Activated CD4-positive, alpha-beta memory T cell treated with anti-CD3 and anti-CD28 coated beads, Interleukin-2, amount 10 ng/mL, durations not matched to agents 7 days and 5 days (primary cell): ENCODE measurements around the gene PSTPIP2. TPM values are rescaled to one million over a fixed set of nuclear protein-coding genes. Genes with fewer than 3 reads are reported as not detected.
A peak's percentile ranks its signal among the peaks of the same experiment; 100 is the strongest.

Experiments
- CTCF ChIA-PET: fragments of 350-600 bp; sonication (Branson Sonifier 250); formaldehyde crosslinking; loops from one replicate; lab custom pipeline; 2021; ENCODE audit warnings: antibody characterized with exemption, inconsistent platforms; lab: Charles Lee
- POLR2A ChIA-PET: fragments of 350-600 bp; sonication (Branson Sonifier 250); formaldehyde crosslinking; loops from one replicate; lab custom pipeline; 2021; ENCODE audit warnings: antibody characterized with exemption; lab: Charles Lee
- DNase-seq: peaks from one replicate; pipeline ENCODE4 v3.0.0-alpha.2; 2020
- H3K27ac Mint-ChIP-seq: one replicate; pipeline ENCODE4 v1.8.0; 2021; ENCODE audit warnings: mild to moderate bottlenecking, mixed read lengths
- H3K27me3 Mint-ChIP-seq: one replicate; pipeline ENCODE4 v1.8.0; 2021; ENCODE audit warnings: mixed read lengths
- H3K36me3 Mint-ChIP-seq: one replicate; pipeline ENCODE4 v1.8.0; 2021; ENCODE audit warnings: low read depth, mixed read lengths
- H3K4me1 Mint-ChIP-seq: one replicate; pipeline ENCODE4 v1.8.0; 2021; ENCODE audit warnings: mixed read lengths
- H3K4me3 Mint-ChIP-seq: one replicate; pipeline ENCODE4 v1.8.0; 2021; ENCODE audit warnings: mild to moderate bottlenecking, mixed read lengths
- H3K9me3 Mint-ChIP-seq: one replicate; pipeline ENCODE4 v1.8.0; 2021; ENCODE audit warnings: mixed read lengths
- total RNA-seq, 2 experiments: library from RNA; stranded (reverse); gene quantifications; one replicate each; pipeline ENCODE4 v1.2.3, GENCODE V29; 2021

PSTPIP2 gene
- total RNA-seq, 2 experiments from 2014 or later: 7.9 to 8.3 TPM

DNA sequence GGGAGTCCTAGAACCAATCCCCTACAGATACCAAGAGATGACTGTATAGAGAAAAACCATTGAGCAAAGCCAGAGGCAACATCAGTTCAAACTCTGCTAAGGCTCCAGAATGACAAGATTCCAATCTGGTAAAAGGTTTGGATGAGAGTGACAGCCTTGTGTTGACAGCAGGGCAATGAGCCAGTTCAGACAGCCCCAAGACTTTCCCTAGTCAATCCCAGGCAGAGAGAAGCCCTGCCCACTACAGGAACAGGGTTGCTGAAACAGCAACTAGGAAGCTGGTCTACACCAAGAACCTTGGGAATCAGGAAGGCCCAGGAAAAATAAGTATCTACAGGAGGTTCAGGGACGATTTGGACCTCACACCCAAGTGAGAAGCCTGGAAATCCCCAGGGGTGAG is 3.3 kb downstream of the PSTPIP2 start:
- CTCF ChIA-PET: no interaction called here
- H3K4me3 Mint-ChIP-seq: no peak overlapping the region

DNA sequence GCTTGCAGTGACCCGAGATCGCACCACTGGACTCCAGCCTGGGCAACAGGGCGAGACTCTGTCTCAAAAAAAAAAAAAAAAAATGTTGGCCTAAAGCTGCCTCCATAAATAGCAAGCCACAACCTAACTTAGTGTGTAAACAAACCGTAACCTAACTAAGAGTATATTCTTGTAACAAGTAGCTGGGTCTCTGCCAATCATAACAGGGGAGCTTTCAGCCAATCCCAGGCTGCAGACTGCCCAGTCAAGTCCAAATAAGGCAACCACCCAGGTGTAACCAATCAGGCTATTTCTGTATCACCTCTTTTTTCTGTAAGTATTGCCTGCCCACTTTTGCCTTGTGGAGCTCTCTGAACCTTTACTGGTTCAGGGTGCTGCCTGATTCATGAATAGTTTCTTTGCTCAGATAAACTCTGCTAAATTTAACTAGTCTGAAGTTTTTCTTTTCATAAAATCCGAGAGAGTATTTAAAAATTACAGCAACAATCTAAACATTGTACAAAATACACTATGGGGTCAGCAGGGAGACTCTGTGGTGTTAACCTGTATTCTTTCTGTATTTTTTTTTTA is 4.5 kb downstream of the PSTPIP2 start:
- no peak overlapping the region for H3K4me3 Mint-ChIP-seq
- ChIA-PET CTCF (interaction anchor here (0.6 to 1.4 kb wide), 3 partner anchors 94 to 402 kb away, joined by 3 to 5 read pairs (median 3); partner anchors contain the start of gene SLC14A1), POLR2A (no interaction called here)
- peaks cover 30% of the 10 kb centered on the region for H3K4me1 Mint-ChIP-seq
- H3K27me3 Mint-ChIP-seq: peaks cover 2% of the 10 kb centered on the region
- H3K27ac Mint-ChIP-seq: no peak overlapping the region
- DNase-seq: no peak
- no peaks in the 10 kb centered on the region for H3K9me3 Mint-ChIP-seq
- H3K36me3 Mint-ChIP-seq: no peaks in the 10 kb centered on the region

More for the DNA sequence above, 3.3 kb downstream of the PSTPIP2 start:
- Mint-ChIP-seq H3K36me3 (no peaks in the 10 kb centered on the region), H3K27me3 (peaks cover 5% of the 10 kb centered on the region), H3K27ac (no peak overlapping the region), H3K4me1 (peaks cover 33% of the 10 kb centered on the region), H3K9me3 (no peaks in the 10 kb centered on the region)
- POLR2A ChIA-PET: interaction anchor here (0.9 to 1.4 kb wide), 2 partner anchors 13 to 106 kb away, joined by 3 to 5 read pairs; no protein-coding TSS in a partner anchor
- no peak for DNase-seq

DNA sequence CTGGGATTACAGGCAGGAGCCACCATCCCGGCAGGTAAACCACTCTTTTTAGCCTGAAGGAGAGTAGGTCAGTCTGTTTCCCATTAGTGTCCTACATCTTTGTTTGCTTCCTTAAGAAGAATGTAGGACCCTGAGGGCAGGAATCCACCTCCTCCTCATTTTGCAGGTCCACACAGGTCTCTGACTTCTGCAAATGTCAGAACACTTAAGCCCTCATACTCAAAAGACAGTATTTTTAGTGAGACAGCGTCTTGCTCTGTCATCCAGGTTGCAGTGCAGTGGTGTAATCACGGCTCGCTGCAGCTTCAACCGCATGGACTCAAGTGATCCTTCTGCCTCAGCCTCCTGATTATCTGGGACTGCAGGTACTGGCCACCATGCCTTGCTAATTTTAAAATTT is 9.3 kb downstream of the PSTPIP2 start:
- Mint-ChIP-seq H3K4me3 (no peak overlapping the region), H3K27ac (no peak overlapping the region), H3K4me1 (peaks cover 6% of the 10 kb centered on the region), H3K36me3 (no peaks in the 10 kb centered on the region), H3K27me3 (no peaks in the 10 kb centered on the region), H3K9me3 (no peaks in the 10 kb centered on the region)
- ChIA-PET CTCF (no interaction called here), POLR2A (no interaction called here)
- no peak for DNase-seq

DNA sequence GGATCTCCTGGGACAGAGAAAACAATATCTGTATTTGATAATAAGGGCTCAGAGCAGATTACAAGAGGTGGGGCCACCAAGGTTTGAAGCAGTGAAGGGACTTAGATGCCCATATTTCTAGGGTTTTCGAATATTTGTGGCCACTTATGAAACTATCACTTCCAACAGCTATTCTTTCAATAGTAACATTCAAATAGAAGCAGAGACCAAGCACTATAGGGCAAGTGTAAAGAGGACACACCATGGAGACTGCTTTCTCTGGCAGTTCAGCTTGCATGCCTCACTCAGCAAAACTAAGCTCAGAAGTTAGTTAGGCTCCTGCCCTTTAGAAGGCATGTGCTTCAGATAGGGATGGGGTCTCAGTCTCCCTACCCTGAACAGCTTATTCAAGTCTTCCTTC is 10.3 kb downstream of the PSTPIP2 start:
- H3K36me3 Mint-ChIP-seq: no peaks in the 10 kb centered on the region

DNA sequence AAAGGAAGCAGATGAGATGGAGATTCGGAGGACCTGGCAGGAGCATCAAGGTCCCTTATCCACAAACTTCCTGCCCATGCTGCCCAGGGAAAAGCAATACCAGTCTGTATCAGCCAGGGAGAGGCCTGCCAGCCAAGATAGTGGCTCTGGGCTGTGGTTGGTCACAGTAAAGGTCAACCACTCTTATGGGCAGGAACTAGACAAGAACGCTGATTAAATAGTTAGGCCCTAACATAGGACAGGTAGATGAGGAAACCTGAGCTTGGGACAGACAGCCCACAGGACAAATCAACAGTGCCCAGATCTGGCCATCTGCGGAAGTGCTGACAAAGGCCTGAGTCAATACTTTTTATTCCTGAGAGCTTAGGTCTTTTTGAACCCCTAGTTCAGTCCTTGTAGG is 10.7 kb downstream of the PSTPIP2 start:
- DNase-seq: no peak
- Mint-ChIP-seq H3K9me3 (no peaks in the 10 kb centered on the region), H3K4me3 (no peak overlapping the region), H3K27ac (no peak overlapping the region), H3K36me3 (no peaks in the 10 kb centered on the region), H3K27me3 (no peaks in the 10 kb centered on the region), H3K4me1 (peaks cover 5% of the 10 kb centered on the region)
- POLR2A ChIA-PET: no interaction called here
- CTCF ChIA-PET: interaction anchor here (0.6 to 2.6 kb wide), 3 partner anchors 12 to 407 kb away, joined by 3 to 11 read pairs (median 5); partner anchors contain the start of gene PSTPIP2

More for the DNA sequence above, 10.3 kb downstream of the PSTPIP2 start:
- no peak overlapping the region for H3K4me3 Mint-ChIP-seq
- ChIA-PET POLR2A (no interaction called here), CTCF (interaction anchor here (0.6 to 2.6 kb wide), 2 partner anchors 11 to 408 kb away, joined by 5 to 11 read pairs; partner anchors contain the start of gene PSTPIP2)
- no peak overlapping the region for H3K27ac Mint-ChIP-seq
- DNase-seq: no peak
- no peaks in the 10 kb centered on the region for H3K27me3 Mint-ChIP-seq
- no peaks in the 10 kb centered on the region for H3K9me3 Mint-ChIP-seq
- H3K4me1 Mint-ChIP-seq: peaks cover 4% of the 10 kb centered on the region

DNA sequence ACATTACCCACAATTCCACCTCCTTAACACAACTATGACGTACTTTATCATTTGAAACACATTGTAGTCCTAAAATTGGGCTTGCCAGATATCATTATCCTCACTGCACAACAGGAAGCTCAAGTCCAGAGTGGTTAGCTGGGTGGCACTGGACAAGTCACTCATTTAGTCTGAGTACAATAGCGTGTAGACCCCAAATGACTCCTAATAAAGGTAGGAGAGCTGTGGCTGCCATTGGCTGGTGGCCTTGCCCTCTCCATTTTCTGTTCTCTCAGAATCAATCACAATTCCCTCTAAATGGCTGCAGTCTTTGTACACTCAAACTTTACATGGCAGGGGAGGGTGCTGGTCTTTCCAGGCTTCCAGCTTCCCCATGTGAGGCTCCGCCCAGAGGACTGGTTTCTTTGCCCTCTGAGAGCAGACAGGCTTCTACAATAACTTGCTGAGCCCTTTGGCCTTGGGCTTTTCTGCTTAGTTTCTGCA is 11.7 kb downstream of the PSTPIP2 start:
- H3K27ac Mint-ChIP-seq: no peak overlapping the region
- no peaks in the 10 kb centered on the region for H3K36me3 Mint-ChIP-seq
- ChIA-PET POLR2A (no interaction called here), CTCF (interaction anchor here (0.7 to 2.6 kb wide), 3 partner anchors 13 to 46 kb away, joined by 3 to 11 read pairs (median 3); partner anchors contain the start of gene PSTPIP2)
- no peak for DNase-seq
- H3K4me3 Mint-ChIP-seq: no peak overlapping the region
- no peaks in the 10 kb centered on the region for H3K9me3 Mint-ChIP-seq
- peaks cover 15% of the 10 kb centered on the region for H3K4me1 Mint-ChIP-seq
- no peaks in the 10 kb centered on the region for H3K27me3 Mint-ChIP-seq

DNA sequence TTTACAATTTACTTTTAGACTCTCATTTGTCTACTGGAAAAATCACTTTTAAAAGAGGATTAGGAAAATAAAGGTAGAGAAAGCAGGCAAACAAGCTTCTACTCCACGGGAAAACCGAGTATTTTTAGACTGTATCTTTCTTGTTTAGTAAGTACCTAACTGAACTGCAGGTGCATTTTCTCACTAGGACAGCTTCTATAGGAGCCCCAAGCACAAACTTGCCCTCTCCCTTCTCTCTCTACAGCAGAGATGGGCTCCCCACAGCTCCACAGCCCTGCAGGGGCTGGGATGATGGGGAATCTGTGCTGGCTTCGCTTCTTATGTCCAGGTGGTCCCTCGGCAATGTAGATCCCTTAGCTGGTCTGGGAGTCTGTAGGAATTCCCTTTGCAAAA is 16.2 kb downstream of the PSTPIP2 start:
- CTCF ChIA-PET: interaction anchor here (0.9 to 2.0 kb wide), 5 partner anchors 9 to 81 kb away, joined by 3 to 15 read pairs (median 3); no protein-coding TSS in a partner anchor
- H3K9me3 Mint-ChIP-seq: no peaks in the 10 kb centered on the region
- DNase-seq: no peak
- no peak overlapping the region for H3K4me3 Mint-ChIP-seq
- POLR2A ChIA-PET: interaction anchor here (0.9 to 3.5 kb wide), 5 partner anchors 13 to 58 kb away, joined by 3 to 30 read pairs (median 5); partner anchors contain the start of gene PSTPIP2
- H3K36me3 Mint-ChIP-seq: no peaks in the 10 kb centered on the region
- H3K27me3 Mint-ChIP-seq: no peaks in the 10 kb centered on the region
- H3K27ac Mint-ChIP-seq: peak overlapping the region; percentile 65
- H3K4me1 Mint-ChIP-seq: peaks cover 40% of the 10 kb centered on the region

DNA sequence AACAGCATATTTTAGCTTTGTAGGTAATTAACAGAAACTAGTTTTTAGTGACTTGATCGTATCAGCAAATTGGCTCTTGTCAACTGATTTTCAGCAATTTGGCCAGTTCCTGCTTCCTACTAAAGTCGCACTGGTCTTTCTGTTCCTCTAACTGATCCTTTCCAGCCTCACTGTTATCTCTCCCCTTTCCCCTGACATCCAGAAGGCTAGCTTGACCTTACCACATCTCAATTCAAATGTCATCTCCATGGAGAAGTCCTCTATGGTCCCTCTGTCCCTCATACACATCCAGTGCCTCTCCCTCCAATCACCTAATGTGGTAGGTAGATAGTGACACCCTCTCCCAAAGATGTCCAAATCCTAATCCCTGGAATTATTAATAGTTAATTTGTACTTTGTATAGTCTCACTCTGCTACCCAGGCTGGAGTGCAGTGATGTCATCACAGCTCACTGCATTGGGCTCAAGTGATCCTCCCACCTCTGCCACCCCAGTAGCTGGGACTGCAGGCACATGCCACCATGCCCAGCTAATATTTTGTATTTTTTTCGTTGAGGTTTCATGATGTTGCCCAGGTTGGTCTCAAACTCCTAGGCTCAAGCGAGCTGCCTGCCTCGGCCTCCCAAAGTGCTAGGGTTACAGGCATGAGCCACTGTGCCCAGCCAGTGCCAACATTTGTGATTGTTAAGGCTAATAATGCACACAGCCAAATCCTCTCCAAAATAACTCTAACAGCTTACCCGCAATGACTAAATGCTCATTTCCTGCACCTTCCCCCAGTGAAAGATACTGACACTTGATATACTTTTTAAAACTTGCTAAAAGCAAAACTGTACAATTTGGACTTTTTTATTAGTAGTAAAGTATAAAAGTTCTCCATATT is 16.9 kb downstream of the PSTPIP2 start:
- H3K27me3 Mint-ChIP-seq: no peaks in the 10 kb centered on the region
- peak; percentile 29 for DNase-seq
- peaks cover 40% of the 10 kb centered on the region for H3K4me1 Mint-ChIP-seq
- H3K36me3 Mint-ChIP-seq: no peaks in the 10 kb centered on the region
- no peaks in the 10 kb centered on the region for H3K9me3 Mint-ChIP-seq
- ChIA-PET CTCF (interaction anchor here (0.6 to 2.0 kb wide), 7 partner anchors 10 to 389 kb away, joined by 3 to 15 read pairs (median 4); partner anchors contain the start of gene PSTPIP2), POLR2A (interaction anchor here (0.7 to 3.5 kb wide), 6 partner anchors 9 to 58 kb away, joined by 3 to 30 read pairs (median 4); partner anchors contain the start of gene PSTPIP2)
- H3K27ac Mint-ChIP-seq: peak overlapping the region; percentile 65
- H3K4me3 Mint-ChIP-seq: peak overlapping the region; percentile 3

DNA sequence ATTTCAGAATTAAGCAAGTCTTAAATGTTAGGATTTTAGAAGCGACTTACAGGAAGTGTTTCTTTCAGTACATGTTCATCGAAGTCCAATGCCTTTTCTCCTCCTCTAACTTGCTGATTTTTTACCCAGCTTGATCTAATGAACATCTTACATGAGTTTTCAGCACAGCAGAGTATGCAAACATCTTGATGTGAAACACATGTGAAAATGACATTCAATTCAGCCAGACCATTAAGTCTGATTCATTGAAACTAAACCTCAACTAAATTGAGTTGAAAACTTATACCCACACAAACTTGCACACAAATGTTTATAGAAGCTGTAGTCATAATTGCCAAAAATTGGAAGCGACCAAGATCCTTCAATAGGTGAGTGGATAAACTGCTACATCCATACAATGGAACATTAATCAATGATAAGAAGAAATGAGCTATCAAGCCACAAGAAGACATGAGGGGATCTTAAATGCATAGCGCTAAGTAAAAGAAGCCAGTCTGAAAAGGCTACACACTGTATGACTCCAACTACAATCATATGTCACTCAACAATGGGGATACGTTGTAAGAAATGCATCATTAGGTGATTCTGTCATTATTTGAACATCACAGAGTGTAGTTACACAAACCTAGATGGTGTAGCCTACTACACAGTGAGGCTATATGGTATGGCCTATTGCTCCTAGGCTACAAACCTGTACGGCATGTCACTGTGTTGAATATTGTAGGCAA is 18.5 kb downstream of the PSTPIP2 start:
- no peak overlapping the region for H3K27ac Mint-ChIP-seq
- H3K4me3 Mint-ChIP-seq: no peak overlapping the region

DNA sequence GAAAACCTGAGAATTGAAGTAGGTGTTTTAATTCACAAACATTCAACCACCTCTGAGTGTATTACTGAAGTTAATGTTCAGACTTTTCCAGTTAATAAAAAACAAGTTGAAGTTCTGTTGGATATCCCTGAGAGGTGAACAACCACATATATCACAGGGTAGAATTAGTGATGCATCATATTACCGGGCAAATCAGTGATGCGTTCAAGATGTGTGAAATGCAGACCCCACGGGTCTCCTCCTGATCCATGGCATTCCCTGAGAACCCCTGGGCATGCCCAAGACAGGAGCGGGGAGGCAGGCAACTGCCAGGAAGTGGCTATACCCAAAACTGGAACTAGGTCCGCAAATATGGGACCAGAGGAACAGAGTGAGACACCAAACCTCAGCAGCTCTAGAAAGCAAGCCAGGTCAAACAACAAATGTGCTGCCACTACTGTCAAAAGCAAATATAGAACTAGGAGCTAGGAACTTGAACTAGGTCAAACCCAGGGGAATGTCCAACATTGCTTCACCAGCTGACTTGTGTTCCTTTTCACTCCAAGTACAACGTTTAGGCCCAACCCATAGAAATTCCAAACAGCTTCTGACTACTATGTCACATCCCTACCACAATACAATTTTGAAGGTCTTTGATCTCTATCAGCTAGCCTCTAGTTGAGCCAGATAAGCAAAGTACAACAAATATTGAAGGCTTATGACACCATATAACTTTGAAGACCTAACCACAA is 20.2 kb downstream of the PSTPIP2 start:
- CTCF ChIA-PET: interaction anchor here (1.5 kb wide), 1 partner anchor 22 kb away, joined by 5 read pairs; no protein-coding TSS in a partner anchor

More for the DNA sequence above, 18.5 kb downstream of the PSTPIP2 start:
- ChIA-PET POLR2A (interaction anchor here (3.5 kb wide), 1 partner anchor 19 kb away, joined by 30 read pairs; the partner anchor contains the start of gene PSTPIP2), CTCF (interaction anchor here (0.7 to 1.3 kb wide), 2 partner anchors 18 to 20 kb away, joined by 3 to 5 read pairs; partner anchors contain the start of gene PSTPIP2)
- Mint-ChIP-seq H3K27me3 (no peaks in the 10 kb centered on the region), H3K9me3 (no peaks in the 10 kb centered on the region), H3K4me1 (peaks cover 40% of the 10 kb centered on the region), H3K36me3 (no peaks in the 10 kb centered on the region)
- DNase-seq: no peak

DNA sequence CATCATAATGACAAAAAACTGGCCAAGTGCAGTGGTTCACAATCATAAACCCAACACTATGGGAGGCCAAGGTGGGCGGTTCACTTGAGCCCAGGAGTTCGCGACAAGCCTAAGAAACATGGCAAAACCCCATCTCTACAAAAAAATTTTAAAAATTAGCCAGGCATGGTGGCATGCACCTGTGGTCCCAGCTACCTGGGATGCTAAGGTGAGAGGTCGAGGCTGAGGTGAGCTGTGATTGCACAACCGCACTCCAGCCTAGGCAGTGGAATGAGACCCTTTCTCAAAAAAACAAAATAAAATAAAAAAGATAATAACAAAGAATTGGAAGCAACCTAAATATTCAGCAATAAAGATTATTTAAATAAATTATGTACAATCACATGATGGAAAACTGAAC is 21.8 kb downstream of the PSTPIP2 start:
- H3K4me3 Mint-ChIP-seq: no peak overlapping the region
- H3K27me3 Mint-ChIP-seq: no peaks in the 10 kb centered on the region
- H3K9me3 Mint-ChIP-seq: no peaks in the 10 kb centered on the region
- H3K27ac Mint-ChIP-seq: no peak overlapping the region
- H3K4me1 Mint-ChIP-seq: peaks cover 28% of the 10 kb centered on the region
- DNase-seq: no peak
- ChIA-PET POLR2A (no interaction called here), CTCF (no interaction called here)
- H3K36me3 Mint-ChIP-seq: no peaks in the 10 kb centered on the region

More for the DNA sequence above, 20.2 kb downstream of the PSTPIP2 start:
- Mint-ChIP-seq H3K27me3 (no peaks in the 10 kb centered on the region), H3K36me3 (no peaks in the 10 kb centered on the region), H3K4me1 (peaks cover 40% of the 10 kb centered on the region), H3K9me3 (no peaks in the 10 kb centered on the region), H3K4me3 (no peak overlapping the region), H3K27ac (no peak overlapping the region)
- no peak for DNase-seq
- POLR2A ChIA-PET: no interaction called here
